H9 (cell line): ENCODE measurements around the gene PFN2. TPM values are rescaled to one million over a fixed set of nuclear protein-coding genes. Genes with fewer than 3 reads are reported as not detected.

ENCODE experiments used
- DNase-seq: peaks from one replicate; pipeline ENCODE4 v3.0.0-alpha.2; 2017
- H2AFZ ChIP-seq: one replicate; pipeline ENCODE4 v1.6.1; 2013; ENCODE audit warnings: mild to moderate bottlenecking, low read length, control low read depth, moderate library complexity
- H2AK5ac ChIP-seq: 2 replicates; pipeline ENCODE4 v1.6.1; 2013; ENCODE audit warnings: low read length, control low read depth, mixed read lengths; ENCODE audit not compliant: insufficient read length
- H2BK120ac ChIP-seq: one replicate; pipeline ENCODE4 v1.6.1; 2013; ENCODE audit warnings: low read depth, mild to moderate bottlenecking, low read length, control low read depth, inconsistent platforms; ENCODE audit not compliant: poor library complexity, severe bottlenecking
- H2BK12ac ChIP-seq: 2 replicates; pipeline ENCODE4 v1.6.1; 2013; ENCODE audit warnings: low read length, control low read depth, mixed read lengths, low read depth; ENCODE audit not compliant: insufficient read length
- H2BK15ac ChIP-seq: 2 replicates; pipeline ENCODE4 v1.6.1; 2013; ENCODE audit warnings: low read depth, low read length, control low read depth
- H2BK20ac ChIP-seq: one replicate; pipeline ENCODE4 v1.6.1; 2013; ENCODE audit warnings: low read depth, mild to moderate bottlenecking, low read length, control low read depth, inconsistent platforms; ENCODE audit not compliant: poor library complexity, severe bottlenecking
- H2BK5ac ChIP-seq: 2 replicates; pipeline ENCODE4 v1.6.1; 2013; ENCODE audit warnings: low read length, control low read depth, mixed read lengths; ENCODE audit not compliant: insufficient read length
- H3K14ac ChIP-seq: 2 replicates; pipeline ENCODE4 v1.6.1; 2013; ENCODE audit warnings: low read length, control low read depth; ENCODE audit not compliant: insufficient read depth
- H3K18ac ChIP-seq: 2 replicates; pipeline ENCODE4 v1.6.1; 2013; ENCODE audit warnings: low read depth, mild to moderate bottlenecking, mixed read lengths, low read length, control low read depth; ENCODE audit not compliant: insufficient read length
- H3K23ac ChIP-seq: 2 replicates; pipeline ENCODE4 v1.6.1; 2013; ENCODE audit warnings: low read length, control low read depth, mixed read lengths, low read depth; ENCODE audit not compliant: insufficient read length
- H3K23me2 ChIP-seq: 2 replicates; pipeline ENCODE4 v1.6.1; 2013; ENCODE audit warnings: low read depth, mild to moderate bottlenecking, mixed read lengths, low read length, control low read depth; ENCODE audit not compliant: insufficient read length, poor library complexity, severe bottlenecking
- H3K27ac ChIP-seq: 2 replicates; pipeline ENCODE4 v1.5.1; 2013; ENCODE audit warnings: low read length, control low read depth, mixed read lengths, low read depth; ENCODE audit not compliant: insufficient read length
- H3K27me3 ChIP-seq: 2 replicates; pipeline ENCODE4 v1.6.1; 2013; ENCODE audit warnings: low read length, control low read depth, inconsistent platforms; ENCODE audit not compliant: insufficient read depth
- H3K4ac ChIP-seq: 2 replicates; pipeline ENCODE4 v1.6.1; 2013; ENCODE audit warnings: low read depth, mild to moderate bottlenecking, control low read depth, inconsistent platforms, low read length, moderate library complexity
- H3K4me1 ChIP-seq: 2 replicates; pipeline ENCODE4 v1.6.1; 2013; ENCODE audit warnings: low read length, control low read depth, inconsistent platforms; ENCODE audit not compliant: insufficient read depth
- H3K4me2 ChIP-seq: 2 replicates; pipeline ENCODE4 v1.6.1; 2013; ENCODE audit warnings: low read length, control low read depth, mixed read lengths; ENCODE audit not compliant: insufficient read length, insufficient read depth
- H3K56ac ChIP-seq: 2 replicates; pipeline ENCODE4 v1.6.1; 2013; ENCODE audit warnings: low read depth, mild to moderate bottlenecking, mixed read lengths, low read length, control low read depth; ENCODE audit not compliant: insufficient read length
- H3K79me1 ChIP-seq: 2 replicates; pipeline ENCODE4 v1.6.1; 2013; ENCODE audit warnings: low read depth, mild to moderate bottlenecking, moderate library complexity, low read length, control low read depth, inconsistent platforms; ENCODE audit not compliant: insufficient read depth, poor library complexity, severe bottlenecking
- H3K79me2 ChIP-seq: 2 replicates; pipeline ENCODE4 v1.6.1; 2013; ENCODE audit warnings: low read length, control low read depth, inconsistent platforms; ENCODE audit not compliant: insufficient read depth
- H3K9ac ChIP-seq: 2 replicates; pipeline ENCODE4 v1.6.1; 2013; ENCODE audit warnings: low read length, control low read depth, mixed read lengths; ENCODE audit not compliant: insufficient read length; ENCODE audit errors: extremely low read depth
- H3K9me3 ChIP-seq: one replicate; pipeline ENCODE4 v1.6.1; 2013; ENCODE audit warnings: low read depth, low read length, inconsistent platforms; ENCODE audit not compliant: control insufficient read depth
- H3T11ph ChIP-seq: one replicate; pipeline ENCODE4 v1.6.1; 2013; ENCODE audit warnings: mild to moderate bottlenecking, low read length, control low read depth, inconsistent platforms
- H4K20me1 ChIP-seq: one replicate; pipeline ENCODE4 v1.6.1; 2013; ENCODE audit not compliant: control insufficient read depth, insufficient read length, insufficient read depth
- H4K5ac ChIP-seq: 2 replicates; pipeline ENCODE4 v1.6.1; 2013; ENCODE audit warnings: low read depth, mild to moderate bottlenecking, mixed read lengths, low read length, control low read depth; ENCODE audit not compliant: insufficient read length
- H4K8ac ChIP-seq: replicated peaks from 2 replicates; pipeline ENCODE4 v1.6.1; 2013; ENCODE audit warnings: low read length, control low read depth, mixed read lengths, low read depth; ENCODE audit not compliant: insufficient read length
- H4K91ac ChIP-seq: 2 replicates; pipeline ENCODE4 v1.6.1; 2013; ENCODE audit warnings: low read depth, mild to moderate bottlenecking, moderate library complexity, mixed read lengths, low read length, control low read depth; ENCODE audit not compliant: insufficient read length
- H3K27ac Mint-ChIP-seq, 3 experiments: 2 replicates in 2 of 3; 3 replicates in 1 of 3; pipeline ENCODE4 v1.8.0; 2020 to 2021; ENCODE audit warnings: mixed read lengths in 3 of 3, mild to moderate bottlenecking in 1 of 3, moderate library complexity in 1 of 3
- H3K27me3 Mint-ChIP-seq: 2 replicates; pipeline ENCODE4 v1.8.0; 2021; ENCODE audit warnings: low read depth, mild to moderate bottlenecking, moderate library complexity, mixed read lengths
- H3K36me3 Mint-ChIP-seq, 3 experiments: 2 replicates in 2 of 3; 3 replicates in 1 of 3; pipeline ENCODE4 v1.8.0; 2020 to 2021; ENCODE audit warnings: low read depth in 3 of 3, mixed read lengths in 3 of 3; ENCODE audit not compliant: insufficient read depth in 1 of 3
- H3K4me1 Mint-ChIP-seq, 2 experiments: 2 replicates each; pipeline ENCODE4 v1.8.0; 2020; ENCODE audit warnings: mixed read lengths in 2 of 2
- H3K4me3 Mint-ChIP-seq, 2 experiments: 2 replicates in 1 of 2; 3 replicates in 1 of 2; pipeline ENCODE4 v1.8.0; 2020 to 2021; ENCODE audit warnings: mild to moderate bottlenecking in 2 of 2, mixed read lengths in 2 of 2, moderate library complexity in 1 of 2
- H3K9me3 Mint-ChIP-seq, 2 experiments: 2 replicates in 1 of 2; 3 replicates in 1 of 2; pipeline ENCODE4 v1.8.0; 2020; ENCODE audit warnings: mild to moderate bottlenecking in 2 of 2, mixed read lengths in 2 of 2, moderate library complexity in 1 of 2
- CTCF ChIP-seq: fragments of 200-600 bp; sonication (generic); conservative IDR thresholded peaks from 3 replicates; pipeline ENCODE4 v1.8.0; 2021; ENCODE audit warnings: antibody characterized with exemption, mild to moderate bottlenecking
- WGBS: extraction: QIAGEN DNeasy Blood & Tissue Kit; methylation state at CpG from one replicate; pipeline ENCODE4 v1.1.7; 2013; ENCODE audit warnings: missing lambda C conversion rate, low lambda C conversion rate, mixed read lengths; ENCODE audit not compliant: insufficient read length; ENCODE audit errors: extremely low coverage; 5-methylcytosine and 5-hydroxymethylcytosine counted together
- long read RNA-seq: library from polyadenylated mRNA; unstranded; transcript quantifications from one replicate; pipeline ENCODE4 v2.0.0, GENCODE V29; 2020
- total RNA-seq: library from RNA; stranded (reverse); gene quantifications from 2 replicates; pipeline ENCODE4 v1.2.1, GENCODE V29; 2021

The PFN2 gene
- total RNA-seq = 169 and 174 TPM in 2 replicates
- long read RNA-seq, transcript PFN2-211 (3 exons, 636 nt) = minor isoform, 5 of 1,065 reads
- long read RNA-seq, transcript PFN2-201 (3 exons, 2,261 nt) = minor isoform, 192 of 1,065 reads
- long read RNA-seq, transcript PFN2-203 (3 exons, 1,780 nt) = major isoform, 842 of 1,065 reads
- long read RNA-seq, transcript PFN2-207 (3 exons, 894 nt) = minor isoform, 5 of 1,065 reads
- long read RNA-seq, partial matches to known transcripts = 7 of 1,065 reads
- long read RNA-seq, other reads (novel, unspliced or antisense) = 9 of 1,065 reads

GRCh38 chr3:149970716-149971402 is at the start of gene PFN2:
TSS of gene PFN2 (minus strand) at chr3:149970895. CDS start at chr3:149970856, 39 bp downstream.
- Histone ChIP-seq H3K56ac (no peak within 1 kb of the TSS), H4K8ac (no peak within 1 kb of the TSS), H4K91ac (no peak within 1 kb of the TSS), H3K9ac (peak within 1 kb of the TSS; percentile 98), H4K20me1 (no peaks in the 10 kb centered on the region), H3K14ac (peak within 1 kb of the TSS; percentile 97), H3K27me3 (no peaks in the 10 kb centered on the region), H3T11ph (peak within 1 kb of the TSS; percentile 78), H4K5ac (no peak within 1 kb of the TSS), H3K23me2 (peaks cover 19% of the 10 kb centered on the region), H2BK5ac (peak within 1 kb of the TSS; percentile 91), H2AK5ac (no peak within 1 kb of the TSS), H2BK20ac (no peak within 1 kb of the TSS), H3K79me2 (peaks cover 23% of the 10 kb centered on the region; the same call in 1 of the 2 replicates), H3K23ac (no peak within 1 kb of the TSS), H3K4ac (peak within 1 kb of the TSS; percentile 2; the same call in 1 of the 2 replicates), H2AFZ (no peak within 1 kb of the TSS), H3K9me3 (no peaks in the 10 kb centered on the region), H3K27ac (peak within 1 kb of the TSS; percentile 96), H3K4me2 (peak within 1 kb of the TSS; percentile 98), H3K79me1 (no peaks in the 10 kb centered on the region), H3K18ac (peak within 1 kb of the TSS; percentile 90), H3K4me1 (peaks cover 2% of the 10 kb centered on the region; the same call in 1 of the 2 replicates), H2BK15ac (no peak within 1 kb of the TSS), H2BK12ac (peak within 1 kb of the TSS; percentile 80), H2BK120ac (peak within 1 kb of the TSS; percentile 87)
- Mint-ChIP-seq H3K4me1 (peaks cover 41 to 45% of the 10 kb centered on the region in 2 experiments), H3K36me3 (peaks cover 18 to 25% (median 20%) of the 10 kb centered on the region in 3 experiments), H3K27ac (peak within 1 kb of the TSS; percentile 96 to 99 (median 98)), H3K9me3 (no peaks in the 10 kb centered on the region; a peak in 1 of 5 replicates), H3K4me3 (peak within 1 kb of the TSS; percentile 94 to 96), H3K27me3 (no peaks in the 10 kb centered on the region)
- WGBS = no CpG with 5 or more reads among the region's 102 CpGs
- DNase-seq = peak; percentile 76
- TF ChIP-seq CTCF = no peak
